PFSK-1 (cell line): ENCODE data around the gene WDR37.

ENCODE experiments used
- FOXP2 ChIP-seq: optimal IDR thresholded peaks from 2 replicates; pipeline ENCODE3; 2011; ENCODE audit warnings: borderline replicate concordance, control low read depth, inconsistent platforms; ENCODE audit not compliant: insufficient read depth; ENCODE audit errors: extremely low read length, extremely low read depth
- POLR2AphosphoS5 ChIP-seq: IDR thresholded peaks from 2 replicates; pipeline ENCODE4 v1.6.1; 2012; ENCODE audit warnings: low read depth, mild to moderate bottlenecking, control low read depth, low read length, moderate library complexity
- REST ChIP-seq, 2 experiments: IDR thresholded peaks; 2 replicates each; pipeline versions ENCODE4 v1.6.1 to v1.8.0; 2011 to 2012; ENCODE audit warnings: low read depth in 2 of 2, low read length in 2 of 2, control low read depth in 1 of 2, inconsistent platforms in 1 of 2, mild to moderate bottlenecking in 1 of 2, moderate library complexity in 1 of 2; ENCODE audit not compliant: insufficient read depth in 1 of 2
- SIN3A ChIP-seq: IDR thresholded peaks from 2 replicates; pipeline ENCODE4 v1.6.1; 2012; ENCODE audit warnings: mild to moderate bottlenecking, low read length, moderate library complexity, borderline replicate concordance; ENCODE audit not compliant: insufficient read depth
- TAF1 ChIP-seq: IDR thresholded peaks from 2 replicates; pipeline ENCODE4 v1.6.1; 2012; ENCODE audit warnings: low read length, control low read depth, borderline replicate concordance; ENCODE audit not compliant: insufficient read depth

DNA sequence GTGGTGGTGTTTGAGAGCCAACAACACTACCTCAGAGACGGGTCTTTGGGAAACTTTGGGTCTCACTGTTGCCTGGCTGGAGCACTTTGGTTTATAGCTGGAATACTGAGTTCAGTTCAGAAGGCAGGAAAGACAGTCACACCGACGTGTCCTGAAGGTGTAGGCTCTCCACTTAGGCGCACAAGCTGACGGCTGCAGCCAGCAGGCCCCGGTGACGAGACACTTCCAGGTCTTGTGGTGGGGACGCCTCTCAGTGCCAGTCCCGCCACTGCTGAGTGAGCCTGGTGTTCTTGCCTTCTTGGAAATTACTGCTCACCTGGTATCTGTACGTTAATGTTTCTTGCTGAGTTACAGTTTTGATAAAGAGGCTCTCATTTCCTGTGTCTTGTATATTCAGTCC, 74.0 kb downstream of the WDR37 start:
- no peak for TF ChIP-seq REST (IDR thresholded peaks at IDR 0.05; ENCODE audit: insufficient read depth in 1 of 2, low read depth in 2 of 2, low read length in 2 of 2)
- no peak for TF ChIP-seq POLR2AphosphoS5
- TF ChIP-seq TAF1 = no peak
- no peak for TF ChIP-seq SIN3A
- TF ChIP-seq FOXP2 = no peak
